ENCODE measurements around the gene PRAMEF9.
"Not testable (repeated sequence)": the region's sequence is repeated elsewhere in the genome, so short reads cannot be mapped to it uniquely, and the experiment has no call there.

Gene PRAMEF9

GRCh38 chr1:13171548-13171947 lies at the start of gene PRAMEF9:
Gene PRAMEF9, plus strand, starts transcription at chr1:13171848. Its CDS starts 3,433 bp downstream, at chr1:13175281.
- in situ Hi-C loops (cut with MboI; ENCODE audit: low sequenced_read_pairs), result not testable (repeated sequence)

- in situ Hi-C loops (cut with MboI; ENCODE audit: low sequenced_read_pairs), result not testable (repeated sequence)
These were observed 15.7 kb upstream of the PRAMEF9 start, which contains the start of gene PRAMEF26 for GRCh38 chr1:13155909-13156308. Gene PRAMEF26, minus strand, starts transcription at chr1:13156009. Its CDS starts 2,914 bp downstream, at chr1:13153095.

DNA sequence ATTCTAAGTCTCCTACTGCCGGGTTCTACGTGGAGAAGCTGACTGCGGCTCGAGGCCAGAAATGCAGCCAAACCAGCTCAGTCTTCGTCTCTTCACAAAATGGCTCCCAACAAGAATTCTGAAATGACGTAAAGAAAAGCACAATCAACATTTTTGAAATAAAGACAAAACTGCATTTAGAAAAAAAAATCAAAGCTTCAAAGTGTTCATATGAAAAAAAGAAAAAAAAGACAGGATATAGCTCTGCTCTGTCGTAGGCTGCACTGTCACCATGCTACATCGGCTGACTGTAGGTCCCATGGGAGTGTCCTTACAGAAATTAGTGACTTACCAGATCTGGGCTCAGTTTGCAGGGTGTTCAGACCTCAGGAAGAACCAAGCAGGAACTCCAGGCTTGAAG lies 6.1 kb upstream of the PRAMEF9 start, which contains the start of gene HNRNPCL4:
Gene HNRNPCL4, minus strand, starts transcription at position 101 of the 400 bp plus-strand sequence. CDS start 164 bp downstream, outside the sequence.
- in situ Hi-C loops (cut with MboI; ENCODE audit: low sequenced_read_pairs), result not testable (repeated sequence)

GRCh38 chr1:13201309-13201708 lies 29.7 kb downstream of the PRAMEF9 start, which contains the start of gene PRAMEF13:
Gene PRAMEF13, minus strand, starts transcription at chr1:13201409. Its CDS starts 1,820 bp downstream, at chr1:13199589.
- in situ Hi-C loops (cut with MboI; ENCODE audit: low sequenced_read_pairs), result not testable (repeated sequence)

GRCh38 chr1:13208712-13209111 lies 37.1 kb downstream of the PRAMEF9 start:
- in situ Hi-C loops (cut with MboI; ENCODE audit: low sequenced_read_pairs), result not testable (repeated sequence)

DNA sequence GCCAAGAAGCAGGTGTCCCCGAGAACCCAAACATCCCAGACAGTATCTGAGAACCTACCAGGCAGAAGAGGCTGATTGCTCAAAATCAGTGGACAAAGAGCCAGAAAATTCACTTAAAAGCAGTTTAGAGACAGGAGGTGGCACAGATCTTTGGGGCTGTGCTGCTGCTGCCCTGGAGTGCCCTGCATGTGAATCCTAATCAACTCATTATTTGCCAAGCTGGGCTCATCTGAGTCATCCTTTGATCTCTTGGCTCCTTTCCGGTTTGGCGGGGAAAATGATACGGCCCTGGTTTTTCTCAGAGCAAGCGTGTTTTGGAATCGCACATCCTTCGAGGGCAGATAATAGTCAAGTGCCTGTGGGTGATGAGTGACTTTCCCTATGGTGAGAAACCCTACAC lies 45.0 kb downstream of the PRAMEF9 start:
- in situ Hi-C loops (cut with MboI; ENCODE audit: low sequenced_read_pairs), result not testable (repeated sequence)

DNA sequence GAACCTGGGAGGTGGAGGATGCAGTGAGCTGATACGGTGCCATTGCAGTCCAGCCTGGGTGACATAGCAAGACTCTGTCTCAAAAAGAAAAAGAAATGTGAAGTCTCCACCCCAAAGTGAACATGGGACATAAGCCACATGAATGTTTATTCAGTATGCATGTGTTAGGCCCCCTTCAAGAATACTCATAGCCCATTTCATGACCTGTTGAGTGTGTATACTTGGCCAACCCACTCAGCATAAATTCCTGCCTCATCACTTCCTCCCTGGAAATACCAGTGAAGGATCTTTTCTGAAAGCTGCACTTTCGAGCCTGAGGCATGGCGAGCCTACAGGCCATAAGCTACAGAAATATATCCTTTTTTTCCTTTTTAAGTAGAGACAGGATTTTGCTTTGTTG lies 47.6 kb downstream of the PRAMEF9 start:
- in situ Hi-C loops (cut with MboI; ENCODE audit: low sequenced_read_pairs), result not testable (repeated sequence)

GRCh38 chr1:13222788-13223187 lies 51.1 kb downstream of the PRAMEF9 start:
- in situ Hi-C loops (cut with MboI; ENCODE audit: low sequenced_read_pairs), result not testable (repeated sequence)

- in situ Hi-C loops (cut with MboI; ENCODE audit: low sequenced_read_pairs), result no loop called here
These were observed 52.9 kb downstream of the PRAMEF9 start for GRCh38 chr1:13224480-13225060.

- in situ Hi-C loops (cut with MboI; ENCODE audit: low sequenced_read_pairs), result not testable (repeated sequence)
These were observed 54.1 kb downstream of the PRAMEF9 start, which contains the start of gene PRAMEF18 for GRCh38 chr1:13225675-13226204. Gene PRAMEF18, minus strand, starts transcription at chr1:13226154. Its CDS starts 48 bp downstream, at chr1:13226106.

DNA sequence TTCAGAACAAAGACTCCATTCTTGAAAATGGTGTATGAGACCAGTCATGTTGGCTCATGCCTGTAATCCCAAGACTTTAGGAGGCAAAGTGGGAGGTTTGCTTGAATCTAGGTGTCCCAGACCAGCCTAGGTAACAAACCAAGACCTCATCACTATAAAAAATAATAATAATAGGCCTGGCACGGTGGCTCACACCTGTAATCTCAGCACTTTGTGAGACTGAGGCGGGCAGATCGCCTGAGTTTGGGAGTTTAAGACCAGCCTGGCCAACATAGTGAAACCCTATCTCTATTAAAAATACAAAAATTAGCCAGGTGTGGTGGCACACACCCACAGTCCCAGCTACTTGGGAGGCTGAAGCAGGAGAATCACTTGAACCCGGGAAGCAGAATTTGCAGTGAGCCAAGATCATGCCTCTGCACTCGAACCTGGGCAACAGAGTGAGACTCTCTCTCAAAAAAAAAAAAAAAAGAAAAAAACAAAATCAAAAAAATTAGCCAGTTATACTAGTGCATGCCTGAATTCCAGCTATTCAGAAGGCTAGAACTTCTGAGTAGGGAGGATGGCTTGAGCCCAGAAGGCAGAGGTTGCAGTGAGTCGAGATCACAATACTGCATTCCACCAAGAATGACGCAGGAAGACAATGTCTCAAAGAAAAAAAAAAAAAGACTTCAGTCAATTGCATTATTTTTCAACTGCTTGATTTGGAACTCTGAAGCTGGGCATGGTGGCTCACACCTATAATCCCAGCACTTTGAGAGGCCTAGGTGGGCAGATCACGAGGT lies 55.8 kb downstream of the PRAMEF9 start:
- in situ Hi-C loops (cut with MboI; ENCODE audit: low sequenced_read_pairs), result not testable (repeated sequence)

DNA sequence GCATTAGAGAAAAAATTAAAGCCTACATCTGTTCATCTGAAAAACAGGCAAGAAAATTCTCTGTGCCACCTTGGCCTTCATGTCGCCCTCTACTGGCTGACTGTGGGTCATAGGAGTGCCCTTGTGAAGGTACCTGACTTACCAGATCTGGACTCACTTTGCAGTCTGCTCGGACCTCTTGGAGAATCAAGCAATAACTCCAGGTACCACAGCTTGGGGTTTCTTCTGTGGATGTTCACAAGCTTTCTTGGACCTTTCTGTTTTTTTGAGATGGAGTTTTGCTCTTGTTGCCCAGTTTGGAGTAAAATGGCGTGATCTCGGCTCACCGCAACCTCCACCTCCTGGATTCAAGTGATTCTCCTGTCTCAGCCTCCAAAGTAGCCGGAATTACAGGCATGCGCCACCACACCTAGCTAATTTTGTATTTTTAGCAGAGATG lies 56.7 kb downstream of the PRAMEF9 start:
- in situ Hi-C loops (cut with MboI; ENCODE audit: low sequenced_read_pairs), result no loop called here
